Loucy (cell line): ENCODE measurements around the gene EHF.

Source experiments
- CTCF ChIP-seq: fragments of 200-600 bp; sonication (generic); conservative IDR thresholded peaks from 2 replicates; pipeline ENCODE4 v1.5.1; 2014; ENCODE audit warnings: mild to moderate bottlenecking, antibody characterized with exemption, low read length
- EZH2phosphoT487 ChIP-seq: fragments of 200-600 bp; IDR thresholded peaks from 2 replicates; pipeline ENCODE4 v1.6.1; 2018; ENCODE audit warnings: antibody characterized with exemption, mild to moderate bottlenecking, moderate library complexity, borderline replicate concordance

- TF ChIP-seq CTCF: no peak
- no peak for TF ChIP-seq EZH2phosphoT487
Measured at GRCh38 chr11:34631297-34631696, 10.4 kb downstream of the EHF start.
